GM18526 (cell line): ENCODE results near the gene ITPR1.

ENCODE experiments used
- POLR2A ChIP-seq: IDR thresholded peaks from 3 replicates; pipeline ENCODE4 v1.6.1; 2011; ENCODE audit not compliant: insufficient read length; ENCODE audit errors: extremely low read depth

ITPR1 gene

DNA sequence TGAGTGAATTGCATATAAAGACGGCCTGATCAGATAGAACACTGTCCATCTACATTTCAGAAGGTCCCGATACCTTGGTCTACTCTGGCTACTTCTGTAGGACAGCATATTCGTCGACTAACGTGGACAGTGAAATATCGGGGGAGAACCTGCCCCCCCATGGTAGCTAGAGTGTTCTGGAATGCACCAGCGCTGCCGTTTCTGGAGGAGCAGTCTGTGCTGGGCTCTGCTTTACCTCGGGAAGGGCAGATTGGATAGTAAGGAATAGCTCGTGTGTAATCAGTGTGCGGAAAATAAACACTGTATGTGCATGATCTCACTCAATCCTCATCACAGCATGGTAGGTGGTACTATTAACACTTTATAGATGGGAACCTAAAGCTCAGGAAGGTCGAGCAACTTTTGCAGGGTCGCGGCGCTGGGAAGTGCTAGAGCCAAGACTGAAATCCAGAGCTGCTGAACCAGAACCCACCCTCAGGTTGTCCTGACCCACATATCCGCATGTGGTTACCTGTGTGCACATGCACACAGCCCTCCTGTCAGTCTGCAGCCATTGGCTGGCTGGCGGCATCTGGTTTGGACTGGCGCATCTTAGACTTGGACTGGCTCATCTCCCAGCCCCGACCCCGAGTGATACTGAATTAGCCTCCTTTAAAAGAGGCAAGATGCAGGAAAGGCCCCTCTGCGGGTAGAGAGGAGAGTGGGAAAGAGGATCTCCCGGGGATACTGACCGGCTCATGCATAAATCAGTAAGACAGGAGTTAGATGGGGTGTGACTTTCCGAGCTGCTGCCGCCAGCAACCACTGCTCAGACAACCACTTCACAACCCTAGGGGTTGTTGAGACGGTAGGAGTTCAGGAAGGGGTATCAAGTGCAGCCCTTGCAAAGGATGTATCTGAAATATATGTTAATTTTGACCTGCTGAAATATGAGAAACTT lies 331.1 kb downstream of the ITPR1 start:
- TF ChIP-seq POLR2A: no peak

DNA sequence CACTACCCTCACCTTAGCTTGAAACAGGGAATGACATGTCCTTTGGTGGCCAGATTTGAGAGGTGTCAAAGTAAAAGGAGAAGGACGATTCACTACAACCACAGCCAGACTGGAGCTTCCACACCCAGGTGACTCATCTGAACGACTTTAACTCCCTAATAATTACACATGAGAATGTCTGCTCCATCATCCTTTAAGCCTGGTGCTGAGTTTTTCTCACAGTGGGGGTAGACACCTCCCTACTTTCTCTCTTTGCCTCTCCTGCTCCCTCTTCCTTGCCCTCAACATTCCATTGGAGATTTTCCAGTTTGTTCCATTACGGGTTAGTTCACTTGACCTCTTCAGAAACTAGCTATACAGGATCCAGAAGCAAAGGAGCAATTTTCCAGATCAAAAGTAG lies 331.8 kb downstream of the ITPR1 start:
- TF ChIP-seq POLR2A: no peak

DNA sequence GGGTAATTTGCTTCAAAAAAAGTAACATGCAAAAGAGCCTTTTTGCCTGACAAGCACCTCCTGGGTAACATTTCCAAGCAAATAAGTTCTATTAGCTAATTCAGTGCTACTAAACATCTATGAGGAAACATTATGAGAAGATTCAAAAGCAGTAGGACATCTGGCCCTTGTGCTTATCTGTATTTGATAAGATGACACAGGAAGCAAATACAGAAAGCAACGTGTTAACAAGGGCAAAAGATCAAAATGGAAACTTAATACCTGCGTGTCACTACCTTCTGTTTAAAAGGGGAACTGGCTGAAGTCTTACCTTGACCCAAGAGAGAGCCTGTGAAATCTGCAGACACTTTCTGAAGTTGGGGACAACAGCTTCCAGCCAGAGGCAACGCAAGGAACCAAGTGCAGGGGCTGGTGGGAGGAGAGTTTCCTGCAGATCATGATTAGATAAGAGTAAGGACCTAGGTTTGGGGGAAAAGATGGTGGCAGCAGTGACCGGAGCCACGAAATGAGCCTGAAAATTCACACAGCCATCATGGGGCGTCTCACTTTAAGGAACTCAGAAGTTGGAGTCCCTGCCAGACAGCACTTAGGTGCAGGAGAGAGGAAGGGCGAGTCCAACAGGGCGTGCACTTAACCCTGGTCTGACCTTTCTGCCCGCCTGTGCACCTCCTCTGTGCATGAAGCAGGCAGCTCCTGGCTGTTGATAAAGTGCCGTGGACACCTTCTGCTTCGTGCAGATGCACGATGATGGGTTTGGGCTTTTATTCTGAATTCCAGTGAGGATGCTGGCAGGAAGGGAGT lies 332.5 kb downstream of the ITPR1 start:
- TF ChIP-seq POLR2A: no peak

DNA sequence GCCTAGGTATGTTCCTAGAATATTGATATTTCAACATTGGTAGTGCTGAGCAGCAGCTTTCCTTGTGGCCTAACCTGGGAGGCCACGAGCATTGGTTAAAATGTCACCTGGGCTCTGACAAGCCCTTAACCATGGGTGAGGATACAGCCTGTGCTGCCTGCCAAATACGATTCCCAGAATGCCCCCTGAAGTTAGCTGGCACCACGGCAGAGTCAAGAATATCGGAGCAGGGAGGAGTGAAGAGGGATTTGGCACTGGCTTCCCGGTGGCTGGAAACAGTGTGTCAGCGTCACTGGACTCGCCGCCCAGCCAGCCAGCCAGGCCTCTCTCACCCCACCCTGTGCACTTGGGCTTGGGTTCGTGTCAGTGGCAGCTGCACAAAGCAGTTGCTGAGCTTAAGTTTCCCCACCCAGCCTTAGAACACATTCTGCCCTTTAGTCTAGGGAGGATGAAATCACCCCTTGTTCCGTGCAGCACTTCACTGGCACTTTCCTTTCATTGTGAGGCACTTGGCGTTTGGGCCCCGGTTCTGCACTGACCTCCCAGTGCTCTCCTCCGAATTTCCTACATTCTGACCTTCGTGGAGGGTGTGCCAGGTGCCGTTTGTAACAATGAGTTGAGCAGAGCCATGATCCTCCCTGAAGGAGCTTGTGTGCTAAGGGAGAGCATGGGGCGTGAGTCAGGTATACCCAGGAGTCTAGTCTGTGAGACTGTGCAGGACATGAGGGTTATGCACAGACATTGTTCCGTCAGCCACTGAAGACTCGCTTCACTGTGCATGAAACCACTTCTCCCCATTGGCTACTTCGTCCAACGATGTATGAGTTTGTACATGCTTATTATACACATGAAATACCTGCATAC lies 333.3 kb downstream of the ITPR1 start:
- no peak for TF ChIP-seq POLR2A

DNA sequence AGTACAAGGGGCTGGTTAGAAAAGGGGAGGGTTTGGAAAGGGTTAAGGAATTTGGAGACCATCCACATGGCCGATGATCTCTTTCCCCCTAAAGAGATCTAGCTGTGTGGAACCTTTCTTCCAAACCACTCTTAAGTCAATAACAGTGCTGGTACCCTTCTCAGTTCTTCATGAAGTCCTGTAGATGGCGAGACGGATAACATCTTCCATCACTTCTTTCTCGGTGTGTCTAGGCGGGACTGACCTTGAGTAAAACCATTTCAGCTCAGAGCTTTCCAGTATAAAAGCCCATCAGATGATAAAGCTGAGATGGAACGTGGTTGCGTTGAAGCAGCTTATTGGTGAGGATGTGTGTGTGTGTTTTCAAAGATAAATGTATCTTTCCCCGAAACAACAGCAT lies 334.6 kb downstream of the ITPR1 start:
- TF ChIP-seq POLR2A: no peak

DNA sequence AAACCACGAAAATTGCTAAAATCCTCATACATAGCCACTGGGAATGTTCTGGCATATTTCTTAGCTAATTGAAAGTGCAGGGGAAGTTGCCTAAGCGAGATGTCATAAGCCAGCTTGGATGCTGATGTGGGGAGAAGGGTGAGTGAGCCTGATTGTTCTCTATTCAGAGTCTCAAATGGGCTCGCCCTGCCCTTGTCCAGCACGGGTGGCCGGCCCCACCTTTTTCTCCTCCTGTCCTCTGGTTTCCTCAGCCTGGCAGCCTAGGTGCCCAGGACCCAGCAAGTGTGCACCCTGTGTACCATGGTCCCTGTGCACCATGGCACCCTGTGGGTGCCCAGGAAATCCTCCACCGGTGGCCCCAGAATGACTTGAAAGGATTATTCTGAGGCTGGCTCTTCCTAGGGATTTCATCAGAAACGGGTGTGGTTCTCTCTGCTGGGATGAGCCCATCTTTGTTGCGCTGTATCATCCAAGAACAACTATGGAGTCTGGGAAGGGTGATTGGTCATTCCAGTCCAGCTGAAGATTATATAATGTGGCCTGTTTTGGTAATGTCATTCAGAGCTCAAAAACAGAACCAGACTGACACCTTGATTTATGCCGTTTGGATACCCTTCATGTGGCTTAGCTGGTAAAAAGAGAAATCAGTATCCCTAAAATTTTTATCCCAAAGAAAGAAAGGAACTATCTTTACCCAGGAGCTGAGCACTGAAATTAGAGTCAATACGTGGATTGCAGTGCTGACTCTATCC lies 335.3 kb downstream of the ITPR1 start:
- TF ChIP-seq POLR2A: no peak

DNA sequence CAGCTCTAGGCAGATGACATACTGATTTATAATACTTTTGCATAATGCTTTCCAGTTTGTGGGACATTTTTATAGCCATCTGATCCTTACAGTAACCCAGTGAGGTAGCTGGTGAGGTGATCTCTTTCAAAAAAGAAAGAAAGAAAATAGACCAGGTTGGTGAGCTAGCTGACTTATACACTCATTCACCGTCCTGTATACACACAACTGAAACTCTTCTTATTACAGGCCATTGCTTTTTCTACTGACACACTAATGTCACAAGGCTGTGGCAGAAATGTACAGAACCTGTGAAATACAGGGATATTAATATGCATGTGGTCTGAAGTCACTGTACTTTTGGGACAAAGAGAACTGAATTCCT lies 335.9 kb downstream of the ITPR1 start:
- TF ChIP-seq POLR2A: no peak

DNA sequence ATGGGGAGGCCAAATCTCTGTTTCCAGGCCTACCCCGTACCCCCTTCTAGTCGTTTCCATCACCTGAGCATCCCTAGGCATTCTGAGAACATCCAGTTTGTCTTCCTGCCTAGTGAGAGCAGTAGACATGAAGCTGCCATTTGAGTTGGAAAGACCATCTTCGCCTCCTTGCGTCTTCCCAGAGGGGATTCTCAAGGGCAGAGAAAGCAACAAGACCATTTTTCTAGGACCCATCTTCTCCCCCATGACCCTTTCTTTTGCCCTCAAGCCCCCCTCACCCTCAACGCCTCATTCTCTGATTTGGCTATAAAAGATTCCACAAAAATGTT lies 337.4 kb downstream of the ITPR1 start:
- no peak for TF ChIP-seq POLR2A

DNA sequence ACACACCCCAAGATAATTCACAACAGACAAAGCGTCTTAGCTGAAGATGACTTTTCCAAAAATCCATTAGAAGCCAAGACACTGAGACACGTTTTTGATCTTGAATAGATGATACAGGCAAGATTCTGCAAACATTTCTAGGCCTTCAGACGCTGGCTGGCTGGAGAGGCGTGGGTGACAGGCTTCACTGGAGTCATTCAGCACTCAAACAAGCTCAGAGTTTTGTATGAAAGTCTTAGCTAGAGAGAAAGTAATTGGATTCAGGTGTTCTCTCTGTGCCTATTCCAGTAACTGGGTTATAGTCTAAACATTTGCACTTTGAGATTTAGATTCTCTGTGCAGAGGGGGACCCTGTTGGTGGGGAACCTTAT lies 338.4 kb downstream of the ITPR1 start:
- no peak for TF ChIP-seq POLR2A

DNA sequence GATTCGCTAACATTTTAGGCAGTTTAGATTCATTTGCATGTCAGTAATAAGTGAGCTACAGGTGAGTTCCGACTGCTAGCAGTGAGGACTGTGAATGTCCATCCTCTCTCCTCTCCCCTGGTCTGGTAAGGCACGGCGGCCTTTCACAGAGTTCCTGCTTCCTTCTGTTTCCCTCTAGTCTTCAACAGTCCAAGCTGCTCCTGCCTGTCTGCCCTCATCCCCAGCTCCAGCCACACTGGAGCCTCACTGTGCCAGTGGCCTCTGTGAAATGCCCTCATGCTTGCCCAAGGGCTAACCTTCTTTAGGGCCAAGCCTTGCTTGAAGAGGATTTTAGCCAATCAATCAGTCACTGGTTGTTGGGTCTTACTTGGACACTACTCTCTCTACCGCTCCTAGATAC lies 340.3 kb downstream of the ITPR1 start:
- no peak for TF ChIP-seq POLR2A

DNA sequence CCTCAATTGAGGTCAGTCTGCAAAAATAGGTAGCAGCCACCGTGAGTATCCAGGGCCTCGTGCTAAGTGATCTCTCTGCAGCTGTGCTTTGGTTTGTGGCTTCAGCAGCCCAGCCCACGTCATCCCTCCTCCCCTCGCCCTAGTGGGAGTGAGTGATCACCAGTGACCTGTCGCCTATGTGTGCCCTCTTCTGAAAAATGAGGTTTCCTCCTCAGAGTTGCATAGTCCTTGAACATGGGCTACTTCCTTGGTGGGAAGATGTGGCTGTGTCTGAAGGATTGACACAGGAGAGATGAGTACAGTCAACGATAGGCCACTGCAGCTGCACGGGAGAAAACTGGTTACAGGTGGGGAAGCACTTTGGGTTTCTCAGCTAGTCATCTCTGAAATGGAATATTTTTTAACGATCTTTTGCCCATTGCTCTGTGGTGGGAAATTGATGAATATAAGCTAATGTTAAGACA lies 341.3 kb downstream of the ITPR1 start:
- TF ChIP-seq POLR2A: no peak

DNA sequence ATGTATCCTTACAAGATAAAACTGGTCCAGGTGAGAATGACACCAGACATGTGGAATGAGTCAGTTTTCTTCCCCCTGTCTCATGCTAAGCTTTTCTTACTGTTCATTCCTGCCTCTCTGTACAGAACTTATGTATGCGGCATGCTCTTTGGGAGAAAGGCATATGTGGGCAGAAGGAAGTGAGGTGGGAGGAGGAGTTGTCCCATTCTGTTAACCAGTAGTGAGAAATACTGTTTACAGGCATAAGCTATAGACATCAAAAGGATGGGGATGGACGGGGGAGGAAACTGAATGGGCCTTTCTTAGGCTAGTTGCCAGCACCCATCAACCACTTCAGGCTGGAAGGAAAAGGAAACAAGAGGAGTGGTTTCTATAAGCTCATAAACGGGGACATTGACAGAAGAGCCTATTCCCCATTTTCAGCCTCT lies 342.5 kb downstream of the ITPR1 start:
- TF ChIP-seq POLR2A: no peak

DNA sequence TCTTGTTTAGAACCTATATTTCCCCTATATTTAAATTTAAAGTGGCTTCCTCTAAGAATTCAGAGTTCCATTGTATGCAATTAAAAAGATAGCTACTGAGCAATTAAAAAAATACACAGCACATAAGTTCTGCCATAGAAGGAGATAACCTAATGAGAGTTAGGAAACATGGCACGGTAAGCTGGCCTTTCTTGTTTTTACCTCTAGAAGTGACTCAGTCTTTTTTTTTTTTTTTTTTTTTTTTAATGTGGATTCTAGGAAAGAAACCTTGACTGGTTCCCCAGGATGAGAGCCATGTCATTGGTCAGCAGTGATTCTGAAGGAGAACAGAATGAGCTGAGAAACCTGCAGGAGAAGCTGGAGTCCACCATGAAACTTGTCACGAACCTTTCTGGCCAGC lies 343.4 kb downstream of the ITPR1 start:
- TF ChIP-seq POLR2A: no peak

DNA sequence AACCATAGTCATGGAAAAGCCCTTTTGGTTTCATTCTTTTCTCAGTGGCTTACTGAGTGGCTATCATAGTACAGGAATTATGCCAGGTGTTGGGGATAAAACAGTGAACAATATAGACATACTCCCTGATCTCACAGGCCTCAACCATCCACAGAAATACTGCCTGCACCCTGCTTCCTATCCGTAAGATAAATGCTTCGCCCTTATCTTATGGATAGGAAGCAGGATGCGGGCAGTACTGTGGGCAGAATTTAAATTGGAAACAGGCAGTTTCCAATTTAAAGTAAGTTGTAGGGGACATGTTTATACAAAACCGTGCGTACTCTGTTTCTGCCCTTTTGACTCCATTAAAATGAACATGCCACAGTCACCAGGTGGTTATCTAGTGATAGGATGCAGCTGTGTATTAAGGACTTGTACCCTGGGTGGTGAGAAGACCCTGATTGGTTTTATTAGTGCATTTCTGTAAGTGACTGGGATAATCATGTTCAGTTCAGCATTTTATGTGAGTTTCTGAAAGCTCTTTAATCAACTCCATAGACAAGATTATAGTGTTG lies 344.3 kb downstream of the ITPR1 start:
- no peak for TF ChIP-seq POLR2A
